Stimulated activated naive CD4-positive, alpha-beta T cell treated with Interleukin-2 at 50 U/mL for 16 hours (primary cell): ENCODE measurements around the gene ATF1.
"Not testable (repeated sequence)": the region's sequence is repeated elsewhere in the genome, so short reads cannot be mapped to it uniquely, and the experiment has no call there.

Experiments used
- DNase-seq: peaks from one replicate; lab custom pipeline; 2025; lab: John Stamatoyannopoulos, UW

The ATF1 gene

DNA sequence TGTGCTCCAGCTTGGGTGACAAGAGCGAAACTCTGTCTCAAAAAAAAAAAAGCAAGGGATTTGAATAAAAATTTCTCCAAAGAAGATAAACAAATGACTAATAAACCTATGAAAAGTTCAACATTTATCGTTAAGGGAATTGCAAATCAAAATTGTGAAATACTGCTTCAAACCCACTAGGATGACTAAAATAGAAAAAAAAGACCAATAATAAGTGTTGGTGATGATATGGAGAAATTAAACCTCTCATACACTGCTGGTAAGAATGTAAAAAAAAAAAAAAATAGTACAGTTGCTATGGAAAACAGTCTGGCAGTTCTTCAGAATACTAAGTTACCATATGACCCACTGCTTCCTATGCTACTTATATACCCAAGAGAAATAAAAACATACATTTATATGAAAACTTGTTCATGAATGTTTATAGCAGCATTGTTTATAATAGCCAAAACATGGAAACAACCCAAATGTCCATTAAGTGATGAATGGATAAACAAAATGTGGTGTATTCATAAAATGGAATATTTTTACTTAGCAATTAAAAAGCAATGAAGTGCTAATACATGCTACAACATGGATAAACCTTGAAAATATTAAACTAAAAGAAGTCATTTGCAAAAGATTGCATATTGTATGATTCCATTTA is 39.5 kb downstream of the ATF1 start:
- DNase-seq, result no peak

DNA sequence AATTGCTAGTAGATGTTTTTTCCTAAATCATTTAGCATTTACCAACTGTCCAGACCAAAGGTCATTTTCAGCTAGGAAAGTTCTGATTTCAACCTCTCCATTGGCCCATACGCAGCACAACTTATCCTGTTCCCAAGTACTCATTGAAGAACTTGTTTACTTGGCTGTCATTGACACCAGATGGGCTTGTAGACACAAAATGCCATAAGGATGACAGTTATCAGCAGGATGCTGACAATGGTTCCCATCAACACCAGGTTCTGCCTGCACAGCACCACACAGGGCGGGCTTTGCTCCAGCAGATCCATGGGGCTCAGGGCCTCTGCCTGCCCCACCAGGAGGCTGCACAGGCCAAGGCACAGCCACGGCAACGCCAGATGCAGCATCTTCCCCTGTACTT is 42.3 kb downstream of the ATF1 start:
- no peak for DNase-seq

DNA sequence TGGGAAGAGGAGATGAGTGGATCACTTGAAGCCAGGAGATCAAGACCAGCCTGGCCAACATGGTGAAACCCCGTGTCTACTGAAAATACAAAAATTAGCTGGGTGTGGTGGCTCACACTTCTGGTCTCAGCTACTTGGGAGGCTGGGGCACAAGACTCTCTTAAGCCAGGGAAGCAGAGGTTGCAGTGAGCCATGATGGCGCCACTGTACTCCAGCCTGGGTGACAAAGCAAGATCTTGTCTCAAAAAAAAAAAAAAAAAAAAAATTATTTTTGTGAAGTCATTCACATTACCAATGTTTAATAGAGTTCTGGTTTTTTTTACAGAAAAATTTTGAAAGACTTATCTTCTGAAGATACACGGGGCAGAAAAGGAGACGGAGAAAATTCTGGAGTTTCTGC is 45.2 kb downstream of the ATF1 start:
- not testable (repeated sequence) for DNase-seq

DNA sequence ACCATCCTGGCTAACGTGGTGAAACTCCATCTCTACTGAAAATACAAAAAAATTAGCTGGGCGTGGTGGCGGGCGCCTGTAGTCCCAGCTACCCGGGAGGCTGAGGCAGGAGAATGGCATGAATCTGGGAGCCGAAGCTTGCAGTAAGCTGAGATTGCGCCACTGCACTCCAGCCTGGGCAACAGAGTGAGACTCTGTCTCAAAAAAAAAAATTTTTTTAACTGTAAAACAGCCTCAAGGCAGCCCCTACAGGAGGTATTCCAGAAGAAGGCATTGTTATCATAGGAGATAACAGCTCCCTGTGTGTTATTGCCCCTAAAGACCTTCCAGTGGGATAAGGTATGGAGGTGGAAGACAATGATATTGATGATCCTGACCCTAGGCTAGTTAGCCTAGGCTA is 51.0 kb downstream of the ATF1 start:
- not testable (repeated sequence) for DNase-seq

DNA sequence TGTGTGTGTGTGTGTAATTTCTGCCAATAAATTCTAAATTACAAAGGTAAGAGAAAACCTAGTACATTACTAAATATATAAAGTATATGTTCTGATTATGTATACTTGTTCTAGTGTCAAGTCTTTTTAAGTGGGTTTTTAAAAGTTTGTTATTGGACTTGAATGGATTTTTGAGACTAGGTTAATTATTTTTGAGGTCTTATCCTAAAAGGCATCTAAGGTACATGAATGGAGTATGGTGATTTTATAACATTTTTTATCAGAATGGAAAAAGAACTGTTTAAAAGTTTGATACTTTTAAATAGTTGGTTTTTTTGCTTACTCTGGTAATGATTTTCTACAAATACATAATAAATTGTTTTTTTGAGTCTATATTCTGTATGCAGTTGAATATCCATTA is 56.3 kb downstream of the ATF1 start:
- no peak for DNase-seq

DNA sequence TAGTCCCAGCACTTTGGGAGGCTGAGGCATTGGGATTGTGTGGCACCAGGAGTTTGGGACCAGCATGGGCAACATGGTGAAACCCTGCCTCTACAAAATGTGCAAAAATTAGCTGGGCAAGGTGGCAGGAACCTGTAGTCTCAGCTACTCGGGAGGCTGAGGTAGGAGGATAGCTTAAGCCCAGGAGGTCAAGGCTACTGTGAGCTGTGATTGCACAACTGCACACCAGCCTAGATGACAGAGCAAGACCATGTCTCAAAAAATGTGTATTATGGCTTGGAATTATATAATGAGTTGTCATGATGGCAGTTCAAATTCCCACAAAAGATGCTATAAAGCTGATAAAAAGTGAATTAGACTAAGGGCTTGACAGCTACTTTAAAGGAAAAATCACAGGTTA is 58.2 kb downstream of the ATF1 start:
- DNase-seq, result no peak

DNA sequence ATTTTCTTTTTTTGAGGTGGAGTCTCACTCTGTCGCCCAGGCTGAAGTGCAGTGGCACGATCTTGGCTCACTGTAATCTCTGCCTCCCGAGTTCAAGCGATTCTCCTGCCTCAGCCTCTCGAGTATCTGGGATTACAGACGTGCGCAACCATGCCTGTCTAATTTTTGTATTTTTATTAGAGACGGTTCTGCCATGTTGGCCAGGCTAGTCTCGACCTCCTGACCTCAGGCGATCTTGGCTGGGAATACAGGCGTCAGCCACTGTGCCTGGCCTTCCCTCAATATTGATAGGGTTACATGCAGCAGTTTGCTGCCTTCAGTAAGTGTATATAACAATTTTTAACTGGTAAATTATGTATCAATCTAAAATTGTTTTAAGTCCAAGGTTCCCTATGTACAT is 59.8 kb downstream of the ATF1 start:
- not testable (repeated sequence) for DNase-seq

DNA sequence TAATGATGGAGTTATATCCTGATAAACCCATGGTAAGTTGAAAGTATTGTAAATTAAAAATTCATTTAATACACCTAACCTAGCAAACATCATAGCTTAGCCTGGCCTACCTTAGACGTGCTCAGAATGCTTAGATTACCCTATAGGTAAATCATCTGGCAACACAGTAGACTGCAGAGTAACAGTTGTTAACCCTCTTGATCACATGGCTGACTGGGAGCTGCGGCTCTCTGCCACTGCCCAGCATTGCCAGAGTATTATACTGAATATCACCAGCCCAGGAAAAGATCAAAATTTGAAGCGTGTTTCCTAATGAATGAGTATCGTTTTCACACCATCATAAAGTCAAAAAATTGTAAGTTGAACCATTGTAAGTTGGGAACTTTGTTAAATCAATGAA is 61.0 kb downstream of the ATF1 start:
- DNase-seq, result no peak

DNA sequence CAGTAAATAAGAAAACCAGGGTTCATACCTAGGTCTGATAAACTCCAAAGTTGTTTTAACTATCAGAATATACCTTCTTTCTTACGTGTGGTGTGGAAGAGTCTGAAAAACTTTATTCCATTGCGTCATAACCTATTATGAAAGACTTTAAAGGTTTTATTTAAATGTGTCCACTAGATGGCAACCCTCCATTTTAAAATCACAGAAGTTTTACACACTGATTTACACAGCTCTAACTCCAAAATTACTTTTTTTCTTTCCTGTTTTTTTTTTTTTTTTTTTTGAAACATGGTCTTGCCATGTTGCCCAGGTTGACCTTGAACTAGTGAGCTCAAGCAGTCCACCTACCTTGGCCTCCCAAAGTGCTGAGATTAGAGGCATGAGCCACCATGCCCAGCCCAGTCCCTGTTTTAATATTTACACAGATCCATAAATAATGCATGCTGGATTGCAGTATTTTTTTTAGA is 61.5 kb downstream of the ATF1 start:
- DNase-seq, result no peak

DNA sequence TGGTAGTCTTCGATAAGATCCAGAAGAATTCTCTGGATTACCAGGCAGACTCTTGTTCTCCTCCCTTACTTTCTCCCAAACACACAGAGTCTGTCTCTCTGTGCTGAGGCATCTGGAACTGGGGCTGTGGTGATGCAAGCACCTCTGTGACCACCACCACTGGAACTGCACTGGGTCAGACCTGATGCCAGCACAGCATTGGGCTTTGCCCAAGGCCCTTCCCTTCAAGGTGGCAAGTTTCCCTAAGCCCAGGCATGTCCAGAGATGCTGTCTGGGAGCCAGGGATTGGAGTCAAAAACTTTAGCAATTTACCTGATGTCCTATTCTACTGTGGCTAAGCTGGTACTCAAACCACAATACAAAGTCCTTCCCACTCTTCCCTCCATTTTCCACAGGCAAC is 64.2 kb downstream of the ATF1 start:
- DNase-seq, result no peak

DNA sequence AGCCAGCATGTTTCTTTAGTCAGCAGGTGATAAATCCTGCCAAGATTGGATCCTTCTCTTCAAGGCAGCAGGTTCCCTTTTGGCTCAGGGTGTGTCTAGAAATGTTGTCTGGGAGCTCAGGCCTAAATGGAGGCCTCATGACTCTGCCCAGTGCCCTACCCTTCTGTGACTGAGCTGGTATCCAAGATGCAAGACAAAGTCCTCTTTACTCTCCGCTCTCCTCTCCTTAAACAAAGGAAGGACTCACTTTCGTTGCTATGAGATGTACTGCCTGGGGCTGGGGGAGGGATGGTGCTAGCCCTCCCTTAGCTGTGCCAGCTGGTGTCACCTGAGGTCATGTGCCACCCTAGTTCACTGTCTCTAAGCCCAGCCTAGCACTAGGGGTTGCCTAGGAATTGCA is 65.0 kb downstream of the ATF1 start:
- DNase-seq, result no peak

DNA sequence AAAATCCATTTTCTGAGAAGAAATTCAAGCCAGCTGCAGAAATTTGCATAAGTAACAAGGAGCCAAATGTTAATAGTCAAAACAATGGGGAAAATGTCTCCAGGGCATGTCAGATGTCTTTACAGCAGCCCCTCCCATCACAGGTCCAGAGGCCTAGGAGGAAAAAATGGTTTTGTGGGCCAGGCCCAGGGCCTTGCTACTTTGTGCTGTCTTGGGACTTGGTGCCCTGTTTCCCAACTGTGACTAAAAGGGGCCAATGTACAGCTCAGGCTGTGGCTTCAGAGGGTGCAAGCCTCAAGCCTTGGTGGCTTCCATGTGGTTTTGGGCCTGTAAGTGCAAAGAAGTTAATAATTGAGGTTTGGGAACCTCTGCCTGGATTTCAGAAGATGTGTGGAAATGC is 69.9 kb downstream of the ATF1 start:
- not testable (repeated sequence) for DNase-seq

DNA sequence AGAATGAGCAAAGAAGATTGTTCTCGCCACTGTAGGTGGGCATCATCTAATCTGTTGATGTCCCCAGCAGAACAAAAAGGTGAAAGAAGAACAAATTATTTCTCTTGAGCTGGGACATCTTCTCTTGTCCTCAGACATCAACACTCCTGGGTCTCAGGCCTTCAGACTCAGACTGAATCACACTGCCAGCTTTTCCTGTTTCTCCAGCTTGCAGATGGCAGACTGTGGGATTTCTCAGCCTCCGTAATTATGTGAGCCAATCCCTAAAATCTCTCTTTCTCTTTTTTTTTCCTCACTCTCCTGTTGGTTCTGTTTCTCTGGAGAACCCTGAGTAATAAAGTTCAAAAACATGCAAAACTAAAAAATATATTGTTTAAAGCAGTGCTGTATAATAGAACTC is 75.1 kb downstream of the ATF1 start:
- DNase-seq, result no peak

DNA sequence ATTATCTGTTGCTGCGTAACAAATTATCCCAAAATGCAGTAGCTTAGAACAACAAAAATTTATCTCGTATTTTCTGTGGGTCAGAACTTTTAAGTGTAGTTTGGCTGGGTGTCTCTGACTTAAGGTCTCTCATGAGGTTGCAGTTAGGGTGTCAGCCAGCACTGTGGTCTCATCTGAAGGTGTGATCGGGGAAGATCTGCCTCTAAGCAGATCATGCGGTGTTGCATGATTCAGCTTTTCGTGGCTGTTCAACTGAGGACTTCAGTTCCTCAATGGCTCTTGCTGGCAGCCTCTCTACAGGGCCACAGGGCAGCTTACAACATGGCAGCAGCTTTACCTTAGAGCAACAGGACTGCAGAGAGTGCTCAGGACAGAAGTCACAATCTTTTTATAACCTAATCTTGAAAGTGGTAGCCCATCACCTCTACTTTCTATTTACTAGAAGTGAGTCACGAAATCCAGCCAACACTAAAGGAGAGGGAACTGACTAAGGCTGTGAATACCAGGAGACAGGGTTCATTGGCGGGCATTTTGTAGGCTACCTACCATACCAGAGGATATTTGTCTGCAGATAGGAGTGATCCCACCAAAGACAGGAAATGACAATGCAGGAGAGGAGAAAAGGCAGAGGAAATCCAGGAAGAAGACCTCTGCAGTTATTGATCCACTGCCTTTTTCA is 77.0 kb downstream of the ATF1 start:
- DNase-seq, result no peak

DNA sequence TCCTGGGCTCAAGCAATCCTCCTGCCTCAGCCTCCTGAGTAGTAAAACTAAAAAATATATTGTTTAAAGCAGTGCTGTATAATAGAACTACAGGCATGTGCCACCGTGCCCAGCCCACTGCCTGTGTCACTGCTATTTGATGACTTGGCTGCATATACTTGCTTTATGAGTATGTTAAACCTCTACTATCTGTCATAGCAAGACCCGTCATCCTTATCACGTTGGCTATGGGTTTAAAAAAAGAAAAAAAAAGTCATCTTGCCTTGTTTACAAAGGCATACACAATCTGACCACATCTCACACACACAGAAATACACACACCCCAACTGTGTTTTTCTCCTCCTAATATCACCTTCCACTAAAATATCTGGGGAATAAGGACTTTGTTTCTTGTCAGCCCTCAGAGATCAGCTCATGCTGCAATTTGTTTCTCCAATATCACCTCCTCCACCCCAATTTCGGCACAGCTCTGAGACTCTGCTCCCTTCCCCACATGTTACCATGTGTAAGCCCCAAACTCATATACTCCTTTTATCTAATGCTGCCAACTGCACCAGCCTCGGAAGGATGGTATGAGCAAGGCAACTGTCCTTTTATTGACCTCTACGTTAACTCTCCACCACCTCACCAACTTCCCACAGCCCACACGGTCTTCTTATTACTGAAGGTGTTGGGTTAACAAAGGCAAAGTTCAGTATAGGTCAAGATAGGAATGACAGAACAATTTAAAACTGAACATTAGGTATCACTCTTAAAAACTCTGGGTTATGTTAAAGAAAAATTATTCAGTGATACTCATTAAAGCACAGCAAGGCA is 78.0 kb downstream of the ATF1 start:
- DNase-seq, result no peak

DNA sequence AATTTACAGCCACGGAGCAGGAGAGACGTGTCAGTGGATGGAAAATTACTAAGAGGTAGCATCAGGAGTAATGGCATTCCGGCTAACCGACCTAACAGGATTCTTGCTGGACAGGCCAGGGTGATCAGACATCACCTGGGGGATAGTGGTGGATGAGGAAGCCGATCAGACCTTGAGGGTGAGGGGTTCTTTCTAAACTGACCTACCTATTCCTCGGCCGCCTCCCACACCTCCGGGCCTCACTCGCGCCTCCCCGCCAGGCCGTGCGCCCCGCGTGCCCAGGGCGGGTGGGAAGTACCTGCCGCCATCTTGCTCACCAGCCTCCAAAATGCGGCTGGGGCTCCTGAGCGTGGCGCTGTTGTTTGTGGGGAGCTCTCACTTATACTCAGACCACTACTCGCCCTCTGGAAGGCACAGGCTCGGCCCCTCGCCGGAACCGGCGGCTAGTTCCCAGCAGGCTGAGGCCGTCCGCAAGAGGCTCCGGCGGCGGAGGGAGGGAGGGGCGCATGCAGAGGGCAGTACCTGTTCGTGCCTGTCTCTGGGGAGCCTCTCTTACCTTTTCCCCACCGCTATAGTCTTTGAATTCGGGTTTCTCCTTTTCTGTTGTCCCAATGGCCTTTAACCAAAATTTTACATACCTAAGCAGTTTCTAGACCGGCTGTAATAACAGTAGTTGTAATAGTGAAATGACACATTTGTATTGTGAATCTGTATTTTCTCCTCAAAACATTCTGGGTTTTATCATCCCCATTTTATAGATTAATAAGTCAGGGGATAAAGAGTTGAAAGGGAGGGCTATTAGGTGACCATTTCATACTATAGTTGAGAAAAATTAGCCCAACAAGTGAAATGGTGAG is 79.0 kb downstream of the ATF1 start, which contains the start of gene TMPRSS12:
TMPRSS12 (plus strand) TSS at position 290 of the 857 bp plus-strand sequence; CDS start at position 329, 39 bp downstream.
- DNase-seq, result no peak

DNA sequence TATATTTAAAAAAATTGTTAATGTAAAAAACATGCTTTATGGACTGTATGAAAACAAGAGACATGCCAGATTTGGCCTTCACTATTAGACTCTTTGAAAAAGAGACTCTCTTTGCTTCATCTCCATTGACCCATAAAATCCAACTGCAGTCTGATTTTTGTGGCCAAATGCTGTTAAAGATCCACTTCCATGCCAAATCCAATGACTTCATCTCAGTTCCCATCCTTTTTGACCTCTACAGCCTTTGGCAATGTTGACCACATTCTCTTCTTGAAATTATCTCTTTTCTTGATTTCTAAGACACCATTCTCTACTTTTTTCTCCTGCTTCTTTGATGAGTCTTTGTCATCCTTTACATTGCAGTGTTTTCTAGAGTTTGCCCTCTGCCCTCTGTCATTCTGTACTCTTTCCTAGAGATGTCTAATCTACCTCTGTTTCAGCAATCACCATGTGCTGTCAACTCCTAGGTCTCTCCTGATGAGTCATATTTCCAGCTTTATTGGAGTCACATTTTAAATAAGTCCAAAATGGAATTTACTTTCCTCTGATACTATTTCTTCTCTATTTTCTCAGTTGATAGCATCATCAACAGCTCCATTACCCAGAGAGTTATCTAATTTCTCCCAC is 81.2 kb downstream of the ATF1 start:
- no peak for DNase-seq

DNA sequence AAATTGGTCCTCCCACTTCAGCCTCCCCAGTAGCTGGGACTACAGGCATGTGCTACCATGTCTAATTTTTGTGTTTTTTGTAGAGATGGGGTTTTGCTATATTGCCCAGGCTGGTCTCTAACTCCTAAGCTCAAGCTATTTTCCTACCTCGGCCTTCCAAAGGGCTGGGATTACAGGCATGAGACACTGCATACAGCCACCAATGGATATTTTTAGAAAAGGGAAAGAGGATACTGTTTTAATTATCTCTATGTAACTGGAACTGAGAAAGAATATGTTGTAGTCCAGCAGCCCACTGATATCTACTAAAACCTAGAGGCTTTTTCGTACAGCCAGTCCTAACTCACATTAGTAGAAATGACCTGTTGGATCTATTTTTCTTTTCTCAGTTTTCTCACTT is 85.1 kb downstream of the ATF1 start:
- no peak for DNase-seq

DNA sequence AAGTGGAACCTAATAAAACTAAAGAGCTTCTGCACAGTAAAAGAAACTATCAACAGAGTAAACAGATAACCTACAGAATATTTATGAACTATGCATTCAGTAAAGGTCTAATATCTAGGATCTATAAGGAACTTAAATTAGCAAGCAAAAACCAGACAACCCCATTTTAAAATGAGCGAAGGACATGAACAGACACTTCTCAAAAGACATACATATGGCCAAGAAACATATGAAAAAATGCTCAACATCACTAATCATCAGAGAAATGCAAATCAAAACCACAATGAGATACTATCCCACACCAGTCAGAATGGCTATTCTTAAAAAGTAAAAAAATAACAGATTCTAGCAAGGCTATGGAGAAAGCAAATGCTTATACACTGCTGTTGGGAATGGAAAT is 91.3 kb downstream of the ATF1 start:
- not testable (repeated sequence) for DNase-seq

DNA sequence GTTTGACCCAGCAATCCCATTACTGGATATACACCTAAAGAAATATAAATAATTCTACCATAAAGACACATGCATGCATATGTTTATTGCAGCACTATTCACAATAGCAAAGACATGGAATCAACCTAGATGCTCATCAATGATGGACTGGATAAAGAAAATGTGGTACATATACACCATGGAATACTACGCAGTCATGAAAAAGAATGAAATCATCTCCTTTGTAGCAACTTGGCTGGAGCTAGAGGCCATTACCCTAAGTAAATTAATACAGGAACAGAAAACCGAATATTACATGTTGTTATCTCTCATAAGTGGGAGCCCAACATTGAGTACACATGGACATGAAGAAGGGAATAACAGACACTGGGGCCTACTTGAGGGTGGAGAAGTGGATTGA is 91.8 kb downstream of the ATF1 start:
- not testable (repeated sequence) for DNase-seq

DNA sequence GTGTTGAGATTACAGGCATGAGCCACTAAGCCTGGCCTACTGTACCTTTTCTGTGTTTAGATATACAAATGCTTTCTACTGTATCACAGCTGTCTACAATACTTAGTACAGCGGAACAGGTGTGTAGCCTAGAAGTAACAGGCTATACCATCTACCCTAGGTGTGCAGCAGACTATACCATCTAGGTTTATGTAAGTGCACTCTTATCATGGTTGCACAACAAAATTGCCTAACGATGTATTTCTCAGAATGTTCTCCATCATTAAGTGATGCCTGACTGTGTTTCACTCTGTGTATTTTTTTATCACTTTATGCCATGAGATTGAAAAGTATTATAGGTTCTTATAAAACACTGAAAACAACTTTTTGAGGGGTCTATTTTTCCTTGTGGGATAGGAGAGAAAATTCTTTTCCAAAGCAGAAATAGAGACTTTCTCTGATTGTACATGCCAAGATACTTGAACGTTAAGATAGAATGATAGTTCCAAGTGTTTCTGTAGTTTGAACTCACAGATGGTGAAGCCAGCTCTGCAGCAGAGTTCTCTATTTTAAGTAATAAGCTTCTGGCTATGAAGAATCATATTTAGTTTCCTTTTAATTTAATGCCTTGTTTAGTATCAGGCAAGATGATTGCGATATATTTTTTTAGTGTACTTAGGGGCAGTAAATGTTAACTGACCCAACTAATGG is 95.9 kb downstream of the ATF1 start:
- no peak for DNase-seq
